Glomerular visceral epithelial cell (primary cell): ENCODE measurements around the gene CBLB.

Experiments
- DNase-seq: peaks from one replicate; pipeline ENCODE4 v3.0.0-alpha.2; 2016; ENCODE audit errors: extremely low spot score

The CBLB gene

GRCh38 chr3:105619651-105620050 is 249.2 kb downstream of the CBLB start:
- no peak for DNase-seq

DNA sequence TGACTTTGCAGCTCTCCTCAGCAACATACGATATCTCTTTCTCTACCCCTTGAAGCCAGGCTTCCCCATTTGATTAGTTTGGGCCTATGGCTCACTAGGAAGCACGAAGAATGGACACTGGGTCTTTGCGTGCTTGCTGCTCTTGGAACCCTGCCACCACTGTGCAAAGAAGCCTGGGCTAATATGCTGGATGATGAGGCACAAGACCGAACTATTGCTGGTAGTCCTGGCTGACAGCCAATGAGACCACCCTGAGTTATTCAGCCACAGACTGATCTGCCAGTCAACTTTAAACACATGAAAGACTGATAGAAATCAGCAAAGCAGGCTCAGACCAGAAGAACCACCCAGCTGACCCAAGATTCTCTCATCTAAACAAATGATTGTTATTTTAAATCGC is 250.3 kb downstream of the CBLB start:
- no peak for DNase-seq

DNA sequence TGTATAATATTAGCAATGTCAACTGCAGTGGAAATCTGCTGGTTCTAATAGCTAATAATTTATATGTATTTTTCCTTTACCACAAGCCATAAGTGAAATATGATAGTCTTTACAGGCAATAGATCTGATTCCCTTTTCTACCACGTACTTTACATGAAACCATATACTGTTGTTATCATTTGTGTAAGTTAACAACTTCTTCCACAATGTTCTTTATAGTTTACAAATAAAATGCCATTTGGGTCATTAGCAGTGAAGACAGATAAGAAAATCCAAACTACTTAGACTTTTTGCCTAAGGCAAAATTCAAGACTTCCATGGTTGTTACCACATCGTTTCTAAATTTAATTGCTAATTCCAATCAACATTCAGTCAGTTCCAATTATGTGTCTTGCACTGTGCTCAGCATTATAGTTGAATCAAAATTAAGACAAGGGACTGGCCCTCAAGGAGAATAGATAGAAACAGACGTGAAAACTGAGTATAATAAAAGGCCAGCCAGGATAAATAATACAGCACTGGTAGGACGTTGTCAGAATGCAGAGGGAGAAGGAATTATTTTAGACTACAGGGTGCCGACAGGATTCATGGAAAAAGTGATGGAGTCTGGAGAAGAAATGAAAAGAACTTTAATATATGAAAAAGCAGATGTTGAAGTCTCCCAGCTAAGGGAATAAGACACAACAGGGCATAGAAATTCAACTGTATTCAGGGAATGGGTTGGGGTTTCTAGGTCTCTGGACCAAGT is 252.3 kb downstream of the CBLB start:
- DNase-seq: no peak

DNA sequence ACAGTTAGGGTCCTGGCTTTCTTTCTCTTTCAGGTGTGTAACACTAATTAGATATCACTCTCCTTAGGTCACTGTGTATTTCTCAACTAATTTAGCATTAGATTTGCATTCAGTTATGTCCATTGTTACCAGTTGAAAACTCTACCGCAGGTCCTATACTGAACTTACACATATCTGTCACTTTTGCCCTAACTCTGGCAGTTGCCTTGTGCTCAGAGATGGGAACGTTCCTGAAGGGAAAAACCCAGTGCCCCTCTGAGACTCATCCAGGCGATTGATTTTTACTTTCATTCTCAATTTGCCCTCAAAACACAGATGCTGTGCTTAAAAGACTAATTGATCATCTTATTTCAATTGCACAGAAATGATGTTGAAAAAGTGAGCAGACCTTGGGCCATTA is 253.0 kb downstream of the CBLB start:
- DNase-seq: no peak

DNA sequence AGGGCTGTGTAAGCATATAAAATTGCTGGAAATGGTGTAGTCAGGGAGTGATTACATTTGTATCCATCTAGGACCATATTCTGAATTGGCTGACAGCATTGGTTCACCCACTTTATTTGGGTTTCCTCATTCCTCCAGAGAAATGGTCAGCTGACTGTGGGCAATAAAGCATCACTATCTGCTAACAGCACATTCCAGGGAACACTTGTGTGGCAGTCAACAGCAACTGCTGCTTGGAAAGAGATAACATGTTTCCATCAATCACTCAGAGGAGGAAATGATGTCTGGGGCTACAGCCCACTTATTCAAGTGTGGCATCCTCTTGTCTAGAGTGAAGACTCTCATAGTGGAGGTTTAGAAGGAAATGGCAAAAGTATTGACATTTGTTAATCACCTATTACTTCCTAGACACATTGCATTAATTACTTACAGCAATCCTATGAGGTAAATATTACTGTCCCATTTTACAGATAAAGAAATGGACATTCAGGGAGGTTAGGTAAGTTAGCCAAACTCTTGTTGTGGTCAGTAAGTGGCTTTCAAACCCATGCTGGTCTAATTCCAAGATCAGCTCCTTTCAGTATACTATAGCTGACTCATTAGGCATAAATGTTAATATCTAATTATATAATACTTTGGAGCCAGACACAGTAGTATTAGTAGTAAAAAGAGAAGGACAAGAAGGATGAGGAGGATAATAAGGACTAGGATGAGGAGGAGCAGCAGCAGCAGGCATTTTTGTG is 254.4 kb downstream of the CBLB start:
- no peak for DNase-seq

DNA sequence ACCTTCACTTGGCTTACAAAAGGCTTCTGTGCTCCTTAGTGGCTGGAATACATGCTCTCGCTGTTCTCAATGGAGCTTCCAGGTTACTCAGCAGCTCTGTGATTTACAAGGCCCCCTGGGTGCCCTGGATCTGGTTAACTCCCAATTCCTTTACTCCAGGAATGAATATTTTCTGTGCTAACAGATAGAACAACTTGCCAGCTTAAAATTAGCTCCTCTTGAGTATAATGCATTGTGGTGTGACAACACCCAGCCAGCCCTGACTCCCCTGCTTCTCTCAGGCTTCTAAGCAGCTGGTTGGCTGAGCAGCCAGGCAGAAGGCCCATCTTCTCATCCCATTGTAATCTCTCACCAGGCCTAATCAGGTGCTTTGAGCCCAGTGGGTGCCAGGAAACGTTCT is 255.7 kb downstream of the CBLB start:
- no peak for DNase-seq

DNA sequence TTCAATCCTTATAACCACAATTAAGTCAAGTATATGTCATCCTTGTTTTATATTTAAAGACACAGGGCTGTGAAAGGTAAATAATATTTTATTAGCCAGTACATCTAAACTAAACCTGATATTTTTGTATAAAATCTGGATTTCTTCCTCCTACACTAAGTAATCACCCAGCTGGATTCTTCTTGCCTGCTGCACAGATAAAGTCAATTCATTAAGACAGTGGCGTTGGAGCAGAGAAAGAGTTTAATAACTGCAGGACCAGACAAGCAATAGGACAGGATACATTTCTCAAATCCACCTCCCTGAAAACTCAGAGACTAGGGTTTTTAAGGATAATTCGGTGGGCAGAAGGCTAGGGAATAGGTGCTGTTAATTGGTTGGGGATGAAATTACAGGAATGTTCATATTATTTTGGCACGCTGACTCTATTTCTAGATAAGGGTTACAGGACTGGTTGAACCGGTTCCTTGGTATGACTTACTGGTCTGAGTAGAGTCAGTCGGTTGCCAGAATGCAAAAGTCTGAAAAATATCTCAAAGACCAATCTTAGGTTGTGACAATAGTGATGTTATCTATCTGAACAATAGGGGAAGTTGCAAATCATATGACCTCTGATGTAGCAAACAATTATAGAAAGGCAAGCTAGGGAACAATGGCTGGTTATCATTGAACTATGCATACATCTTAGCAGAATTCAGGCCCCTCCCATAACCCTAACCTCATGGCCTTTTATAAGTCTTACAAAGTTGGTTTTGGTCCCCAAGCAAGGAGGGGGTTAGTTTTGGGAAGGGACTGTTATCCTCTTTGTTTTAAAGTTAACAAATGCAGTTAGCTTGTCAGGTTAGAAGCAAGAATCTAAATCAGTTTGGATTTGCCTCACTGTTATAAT is 257.3 kb downstream of the CBLB start:
- DNase-seq: no peak

- DNase-seq: no peak
Observed at GRCh38 chr3:105610473-105610872, 258.3 kb downstream of the CBLB start.

DNA sequence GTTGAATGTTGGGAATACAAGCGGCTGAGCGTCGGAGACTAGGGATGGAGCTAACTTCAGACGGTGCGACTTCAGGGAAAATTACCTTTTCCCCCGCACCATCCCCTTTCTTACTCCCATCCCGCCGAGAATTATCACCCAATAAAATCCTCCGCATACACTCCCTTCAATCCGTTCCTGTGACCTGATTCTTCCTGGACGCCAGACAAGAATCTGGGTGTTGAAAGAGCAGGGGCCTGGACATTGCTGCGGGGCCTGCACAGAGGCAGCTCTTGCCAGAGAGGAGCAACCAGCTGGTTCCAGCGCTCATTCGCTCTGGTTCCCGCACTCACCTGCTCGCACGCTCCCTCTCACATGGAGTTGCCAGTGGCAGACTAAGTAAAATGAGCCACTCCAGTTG is 260.2 kb downstream of the CBLB start:
- no peak for DNase-seq

DNA sequence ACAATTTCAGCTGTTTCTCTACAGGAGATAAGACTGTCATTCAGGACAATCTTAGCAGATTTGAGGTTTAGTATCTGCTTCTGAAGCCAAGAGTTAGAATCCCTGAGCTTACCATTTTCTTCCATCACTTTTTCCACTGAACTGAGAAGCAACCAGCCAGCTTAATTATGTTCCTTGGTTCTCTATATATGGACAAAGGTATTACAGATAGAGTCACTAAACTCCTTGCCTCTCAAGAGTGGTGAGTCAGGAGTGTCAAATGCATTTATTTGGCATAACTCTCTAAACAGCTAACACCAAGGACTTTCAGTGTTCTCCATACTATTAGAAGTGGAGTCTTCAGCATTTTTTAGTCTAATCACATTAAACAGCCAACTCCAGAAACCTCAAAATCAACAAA is 262.8 kb downstream of the CBLB start:
- no peak for DNase-seq
